Keratinocyte (primary cell): ENCODE measurements around the gene BDP1.
"Not testable (repeated sequence)": the region's sequence is repeated elsewhere in the genome, so short reads cannot be mapped to it uniquely, and the experiment has no call there.

Source experiments
- EZH2 ChIP-seq: IDR thresholded peaks from one replicate; pipeline ENCODE4 v1.6.1; 2012; ENCODE audit warnings: inconsistent platforms, mild to moderate bottlenecking, low read length, moderate library complexity
- TF ChIP-seq, protein P1 (sequence below), 3 experiments: IDR thresholded peaks in 1 of 3; conservative IDR thresholded peaks in 1 of 3; optimal IDR thresholded peaks in 1 of 3; 2 replicates in 2 of 3; 3 replicates in 1 of 3; pipeline versions ENCODE3 to v1.5.1; 2011; ENCODE audit warnings: low read length in 3 of 3, mild to moderate bottlenecking in 3 of 3, moderate library complexity in 2 of 3, control low read depth in 1 of 3, inconsistent platforms in 1 of 3; ENCODE audit not compliant: insufficient read depth in 2 of 3; ENCODE audit errors: extremely low read depth in 1 of 3

GRCh38 chr5:71415626-71416025, 39.8 kb upstream of the BDP1 start:
- TF ChIP-seq, protein P1, sequence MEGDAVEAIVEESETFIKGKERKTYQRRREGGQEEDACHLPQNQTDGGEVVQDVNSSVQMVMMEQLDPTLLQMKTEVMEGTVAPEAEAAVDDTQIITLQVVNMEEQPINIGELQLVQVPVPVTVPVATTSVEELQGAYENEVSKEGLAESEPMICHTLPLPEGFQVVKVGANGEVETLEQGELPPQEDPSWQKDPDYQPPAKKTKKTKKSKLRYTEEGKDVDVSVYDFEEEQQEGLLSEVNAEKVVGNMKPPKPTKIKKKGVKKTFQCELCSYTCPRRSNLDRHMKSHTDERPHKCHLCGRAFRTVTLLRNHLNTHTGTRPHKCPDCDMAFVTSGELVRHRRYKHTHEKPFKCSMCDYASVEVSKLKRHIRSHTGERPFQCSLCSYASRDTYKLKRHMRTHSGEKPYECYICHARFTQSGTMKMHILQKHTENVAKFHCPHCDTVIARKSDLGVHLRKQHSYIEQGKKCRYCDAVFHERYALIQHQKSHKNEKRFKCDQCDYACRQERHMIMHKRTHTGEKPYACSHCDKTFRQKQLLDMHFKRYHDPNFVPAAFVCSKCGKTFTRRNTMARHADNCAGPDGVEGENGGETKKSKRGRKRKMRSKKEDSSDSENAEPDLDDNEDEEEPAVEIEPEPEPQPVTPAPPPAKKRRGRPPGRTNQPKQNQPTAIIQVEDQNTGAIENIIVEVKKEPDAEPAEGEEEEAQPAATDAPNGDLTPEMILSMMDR (optimal IDR thresholded peaks at IDR 0.05 in 1 of 3, IDR thresholded peaks at IDR 0.05 in 1 of 3, conservative IDR thresholded peaks at IDR 0.05 in 1 of 3; ENCODE audit: extremely low read depth in 1 of 3, insufficient read depth in 2 of 3, low read length in 3 of 3): not testable (repeated sequence)
- not testable (repeated sequence) for TF ChIP-seq EZH2
